GM21717 (cell line): Measurements from ENCODE around the gene UTRN.

ENCODE experiments used
- ATAC-seq: cut with Tn5 transposase; IDR thresholded peaks from one replicate; pipeline ENCODE4 v1.9.1; 2021; ENCODE audit warnings: mild to moderate bottlenecking, moderate library complexity; ENCODE audit not compliant: unreplicated experiment

The UTRN gene

DNA sequence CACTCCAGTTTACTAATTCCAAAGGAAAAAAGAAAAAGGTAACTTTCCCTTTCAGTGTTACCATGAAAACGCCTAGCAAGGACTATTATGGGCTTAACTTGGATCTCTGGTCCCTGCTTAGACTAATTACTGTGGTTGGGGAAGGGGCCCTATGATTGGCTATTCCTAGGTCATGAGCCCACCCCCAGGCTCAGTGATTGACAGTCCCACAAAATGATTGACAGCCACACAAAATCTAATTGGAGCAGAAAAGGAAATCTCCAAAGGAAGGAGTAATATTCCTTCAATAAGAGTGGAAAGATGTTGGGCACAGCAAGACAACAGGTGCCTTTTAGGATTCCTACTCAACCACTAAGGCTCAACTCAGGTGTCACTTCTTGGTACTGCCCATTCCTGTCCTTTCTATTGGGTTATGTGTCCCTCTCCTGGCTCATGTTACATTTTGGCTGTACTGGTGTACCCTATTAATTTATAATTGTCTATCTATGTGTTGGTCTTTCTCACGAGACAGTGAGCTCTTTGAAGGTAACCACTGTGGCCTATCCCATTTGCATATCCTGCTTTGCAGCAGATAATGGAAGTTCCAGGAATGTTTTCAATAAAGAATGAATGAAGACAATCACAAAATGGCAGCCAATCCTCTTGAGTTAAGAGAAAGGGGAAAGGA lies 5.5 kb upstream of the UTRN start:
- no peak for ATAC-seq

DNA sequence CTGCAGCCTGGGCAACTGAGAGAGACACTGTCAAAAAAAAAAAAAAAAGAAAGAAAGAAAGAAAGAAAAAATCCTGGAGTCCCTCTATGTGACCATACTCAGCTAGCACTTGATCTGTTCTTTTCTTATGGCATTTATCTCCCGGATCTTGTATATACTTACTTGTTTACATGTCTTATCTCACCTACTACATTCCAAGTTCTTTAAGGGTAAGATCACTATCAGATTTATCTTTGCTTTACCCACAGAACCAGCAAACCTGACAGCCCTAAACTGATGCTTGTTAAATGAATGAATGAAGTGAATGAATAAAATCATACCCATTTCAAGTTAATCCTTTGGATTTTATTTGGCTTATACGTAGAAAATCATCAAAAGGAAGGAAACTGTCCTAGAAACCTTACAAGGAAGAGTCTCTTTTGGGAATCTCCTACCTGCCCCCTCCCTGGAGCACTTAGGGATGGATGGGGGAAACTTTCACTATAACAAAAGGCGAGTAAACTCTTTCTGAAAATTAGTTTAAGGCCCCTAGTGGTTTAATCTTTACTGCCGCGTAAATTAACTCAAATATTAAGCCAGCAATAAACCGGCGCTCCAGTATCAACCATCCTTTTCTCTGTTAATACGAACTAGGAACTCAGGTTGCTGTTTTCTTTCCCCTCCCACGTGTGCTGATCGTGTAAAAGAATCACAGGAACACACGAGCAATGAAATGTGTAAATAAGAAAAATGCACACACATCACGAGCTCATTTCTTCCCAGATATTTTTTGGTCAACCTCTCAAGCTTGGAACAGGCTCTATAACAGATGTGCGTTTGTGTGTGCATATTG lies 1.3 kb upstream of the UTRN start:
- no peak for ATAC-seq

DNA sequence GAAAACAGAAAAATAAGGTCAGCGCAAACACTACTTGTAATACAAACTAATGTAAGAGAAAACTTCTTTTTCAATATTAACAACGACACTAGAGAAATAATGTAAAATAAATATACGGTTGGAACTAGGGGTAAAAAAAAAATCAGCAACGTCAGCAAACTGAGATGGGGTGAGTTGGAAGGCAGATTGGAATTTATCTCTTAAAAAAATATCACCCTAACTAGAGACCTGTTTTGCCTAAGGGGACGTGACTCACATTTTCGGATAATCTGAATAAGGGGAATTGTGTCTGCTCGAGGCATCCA lies 705 bp upstream of the UTRN start:
- no peak for ATAC-seq

DNA sequence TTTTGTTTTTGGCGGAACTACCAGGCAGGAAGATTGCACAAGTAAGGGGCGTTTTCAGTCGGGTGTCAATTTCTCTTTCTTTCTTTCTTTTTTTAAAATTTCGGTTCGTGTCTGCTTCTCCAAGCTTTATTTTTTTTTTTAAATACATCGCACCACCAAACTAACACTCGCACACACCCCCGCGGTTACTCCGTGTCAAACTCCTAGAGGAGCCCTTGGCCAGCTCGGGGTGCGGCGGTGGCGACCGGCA lies 338 bp downstream of the UTRN start:
- ATAC-seq, result peak; percentile 25

DNA sequence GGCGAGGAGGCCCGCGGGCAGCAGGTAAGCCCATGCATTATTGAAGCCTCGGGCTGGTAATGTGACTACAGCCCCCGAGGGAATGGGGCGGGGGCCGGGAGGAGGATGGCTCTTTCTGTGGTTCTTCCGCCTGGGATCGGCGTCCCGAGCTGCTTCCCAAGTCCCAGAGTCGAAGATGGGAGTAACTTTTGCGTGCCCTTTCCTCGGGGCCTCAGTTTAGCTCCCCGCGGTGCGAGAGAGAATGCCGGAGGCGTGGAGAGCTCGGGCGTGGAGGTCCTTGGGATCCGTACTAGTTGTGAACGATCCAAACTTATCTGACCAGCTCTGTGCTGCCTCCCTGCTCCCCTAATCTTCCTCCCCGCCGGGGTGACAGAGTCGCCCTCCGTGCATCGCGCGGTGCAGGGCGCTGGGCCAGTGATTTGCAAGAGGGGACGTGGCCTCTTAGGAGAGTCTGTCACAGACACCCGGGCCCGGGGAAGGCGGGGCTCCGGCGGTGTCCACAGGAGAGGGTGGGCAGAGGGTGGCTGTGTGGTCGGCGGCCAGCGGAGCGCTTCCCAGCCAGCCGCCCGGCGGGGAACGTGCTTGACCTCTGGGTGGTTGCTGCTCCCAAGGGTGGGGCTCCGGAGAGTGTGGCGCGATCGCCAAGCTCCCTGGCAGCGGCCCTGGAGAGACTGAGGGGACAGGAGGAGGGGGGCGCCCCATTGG lies 815 bp downstream of the UTRN start:
- ATAC-seq, result peak; percentile 37

DNA sequence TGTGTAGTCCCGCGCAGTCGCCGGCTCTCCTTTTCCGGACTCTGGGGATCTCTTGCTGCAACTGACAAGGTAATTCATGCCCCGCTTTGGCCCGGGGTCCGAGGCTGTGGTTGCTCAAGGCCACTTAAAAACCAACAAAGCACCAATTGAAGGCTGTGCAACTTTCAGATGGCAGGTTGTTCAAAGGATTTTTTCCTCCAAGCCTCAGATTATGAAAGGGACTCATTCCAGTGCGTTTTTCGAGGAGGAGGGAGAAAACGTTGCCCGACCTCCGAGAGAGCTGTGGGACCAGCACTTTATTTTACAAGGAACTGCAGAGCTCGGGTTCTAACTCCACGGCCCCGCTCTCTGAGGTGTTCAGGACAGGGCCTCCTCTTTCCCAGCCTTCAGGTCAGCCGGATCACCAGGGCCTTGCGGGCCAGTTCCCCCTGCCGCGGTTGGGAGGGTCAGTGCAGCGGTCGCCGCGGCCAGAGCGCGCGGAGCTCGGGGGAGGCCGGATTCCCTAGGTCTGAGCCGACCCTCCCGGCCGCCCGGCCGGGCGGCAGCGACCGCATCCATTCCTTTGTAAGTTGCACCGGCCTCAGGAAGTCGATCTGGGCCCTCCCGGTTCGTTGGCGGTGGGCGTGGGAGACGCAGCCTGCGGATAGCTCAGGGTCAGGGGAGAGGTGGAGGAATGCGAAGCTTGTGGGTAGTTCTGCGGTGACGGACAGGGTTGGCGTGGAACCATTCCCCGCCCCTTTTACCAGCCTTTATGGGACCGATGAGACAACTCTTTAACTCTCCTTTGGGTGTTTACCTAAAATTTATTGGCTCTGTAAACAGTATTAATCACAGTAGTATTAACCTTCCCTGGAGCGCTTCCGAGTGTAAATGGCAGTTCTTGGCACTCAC lies 1.6 kb downstream of the UTRN start:
- ATAC-seq, result no peak

DNA sequence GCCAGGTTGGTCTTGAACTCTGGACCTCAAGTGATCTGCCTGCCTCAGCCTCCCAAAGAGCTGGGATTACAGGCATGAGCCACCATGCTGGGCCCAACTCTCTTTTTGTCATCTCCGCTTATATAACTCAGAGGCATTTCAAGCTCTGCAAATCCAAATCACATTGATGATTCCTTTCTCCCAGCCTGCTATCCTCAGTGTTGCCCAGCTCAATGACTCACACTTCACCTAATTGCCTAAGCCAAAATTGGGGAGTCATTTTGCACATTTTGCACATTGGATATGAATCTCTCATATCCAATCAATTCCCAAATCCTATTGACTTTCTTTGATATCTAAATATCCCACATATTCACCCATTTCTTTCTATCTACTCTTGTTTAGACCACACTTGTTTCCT lies 3.9 kb downstream of the UTRN start:
- no peak for ATAC-seq

DNA sequence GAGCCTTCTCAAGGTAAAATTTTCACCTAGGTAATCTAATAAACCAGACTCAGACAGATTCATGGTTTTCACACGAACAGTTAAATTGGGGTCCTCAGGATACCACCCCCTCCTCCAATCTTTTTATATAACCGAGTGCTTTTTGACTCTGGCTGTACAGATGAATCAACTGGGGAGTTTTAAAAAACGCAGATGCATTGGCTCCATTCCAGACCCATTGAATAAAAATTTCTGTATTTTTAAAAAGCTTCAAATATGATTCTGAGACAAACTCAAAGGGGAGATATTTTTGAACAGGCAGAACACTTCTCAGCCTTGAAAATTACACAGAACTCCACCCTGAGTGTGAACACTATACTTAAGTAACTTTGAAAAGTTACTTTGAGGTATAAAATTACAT lies 7.2 kb downstream of the UTRN start:
- no peak for ATAC-seq

DNA sequence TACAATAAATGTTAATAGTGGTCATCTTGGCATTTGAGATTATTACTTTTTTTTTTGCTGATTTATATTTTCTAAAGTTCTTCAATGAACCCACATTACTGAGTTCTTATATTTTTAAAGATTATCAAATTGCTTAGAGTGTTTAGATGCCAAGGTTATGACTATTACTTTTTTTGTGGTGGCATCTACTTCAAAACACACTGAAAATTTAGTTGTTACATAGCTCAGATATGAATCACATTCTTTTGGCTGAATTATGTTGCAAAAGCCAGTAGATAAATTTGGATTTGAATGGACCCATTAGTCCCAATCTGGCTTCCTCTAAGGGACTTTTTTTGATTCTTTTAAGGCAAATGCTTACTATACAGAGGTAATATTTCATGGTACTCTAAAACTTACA lies 8.9 kb downstream of the UTRN start:
- ATAC-seq, result no peak

DNA sequence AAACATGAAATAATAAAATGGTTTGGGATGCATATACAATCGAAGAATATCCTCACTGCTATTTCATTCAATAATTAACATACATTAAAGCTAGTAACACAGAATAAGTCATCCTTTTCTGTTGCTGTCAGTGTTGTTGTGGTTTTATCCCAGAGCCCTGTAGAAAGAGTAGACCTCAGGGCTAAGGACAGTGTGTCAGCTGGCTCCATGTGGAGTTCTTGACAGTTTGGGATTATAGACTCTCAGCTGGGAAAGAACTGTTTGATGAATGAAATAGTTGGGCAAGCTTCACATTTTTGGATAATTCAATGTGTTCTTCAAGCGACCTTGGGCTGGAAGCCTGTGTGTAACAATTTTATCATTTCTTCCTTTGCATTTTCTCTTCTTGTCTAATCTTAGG lies 10.1 kb downstream of the UTRN start:
- ATAC-seq, result no peak

DNA sequence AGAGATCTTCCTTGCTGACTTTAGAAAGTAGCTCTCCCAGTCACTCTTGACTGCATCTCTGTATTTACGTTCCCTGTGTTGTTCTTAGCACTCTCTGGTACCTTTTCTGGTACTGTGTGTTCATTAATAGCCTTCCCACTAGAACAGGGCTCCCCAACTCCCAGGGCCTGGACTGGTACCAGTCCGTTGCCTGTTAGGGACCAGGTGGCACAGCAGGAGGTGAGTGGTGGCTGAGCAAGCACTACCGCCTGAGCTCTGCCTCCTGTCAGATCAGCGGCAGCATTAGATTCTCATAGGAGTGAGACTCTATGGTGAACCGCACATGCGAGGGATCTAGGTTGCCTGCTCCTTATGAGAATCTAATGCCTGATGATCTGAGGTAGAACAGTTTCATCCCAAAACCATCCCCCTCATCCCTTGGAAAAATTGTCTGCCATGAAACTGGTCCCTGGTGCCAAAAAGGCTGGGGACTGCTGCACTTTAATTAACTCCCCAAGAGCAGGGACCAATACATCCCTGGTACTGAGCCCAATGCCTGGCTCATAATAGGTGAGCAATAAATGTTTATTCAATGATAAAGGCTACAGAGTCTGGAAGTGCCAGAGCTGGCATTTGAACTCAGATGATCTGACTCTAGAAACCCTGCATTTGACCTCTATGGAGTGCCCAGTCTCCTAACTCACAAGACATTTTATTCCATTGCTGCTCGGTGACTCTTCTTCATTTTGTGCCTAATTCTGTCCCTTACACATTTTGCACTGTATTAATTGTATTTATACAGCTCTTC lies 11.0 kb downstream of the UTRN start:
- ATAC-seq, result no peak

DNA sequence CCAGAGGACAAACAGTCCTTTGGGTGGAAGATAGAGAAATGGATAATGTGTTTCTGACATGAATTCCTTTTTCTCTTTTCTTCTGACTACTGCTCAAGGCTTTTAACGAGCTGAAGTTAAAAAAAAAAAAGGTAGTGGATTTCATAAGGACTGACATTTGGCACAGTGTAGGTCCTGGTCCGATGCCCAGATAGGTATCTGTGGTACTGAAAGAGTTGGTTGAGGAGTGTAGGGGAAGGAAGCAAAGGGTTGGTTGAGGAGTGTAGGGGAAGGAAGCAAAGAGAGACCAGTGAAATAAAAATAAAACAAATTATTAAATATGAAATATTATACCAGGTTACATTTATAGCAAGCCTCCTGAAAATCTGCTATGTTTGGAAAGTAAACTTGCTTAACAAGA lies 11.8 kb downstream of the UTRN start:
- ATAC-seq, result no peak

DNA sequence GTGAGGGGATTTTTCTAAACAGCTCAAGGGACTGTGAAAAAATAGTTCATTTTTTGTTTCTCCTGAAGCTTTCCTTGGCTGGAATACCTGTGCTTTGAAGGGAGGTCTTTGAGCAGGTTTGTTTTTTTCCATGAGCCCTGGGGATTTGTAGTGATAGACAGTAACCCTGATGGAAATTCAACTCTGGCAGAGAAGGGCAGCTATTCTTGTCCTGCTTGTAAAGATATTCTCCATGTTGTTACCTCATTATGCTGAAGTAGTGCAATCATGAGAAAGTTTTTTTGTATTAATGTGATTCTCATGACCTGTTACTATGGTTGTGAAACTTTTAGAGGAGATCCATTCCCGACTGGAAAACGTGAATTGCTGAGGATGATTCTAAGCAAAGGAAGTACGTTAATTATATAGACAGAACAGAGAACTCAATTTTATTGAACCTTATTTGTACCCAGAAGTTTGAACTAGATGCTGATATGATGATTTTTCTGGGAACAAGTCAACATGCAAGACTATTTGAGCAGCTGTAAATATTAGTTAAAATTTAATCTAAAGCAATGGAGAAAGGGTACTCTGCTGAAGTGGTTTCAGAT lies 12.5 kb downstream of the UTRN start:
- no peak for ATAC-seq

DNA sequence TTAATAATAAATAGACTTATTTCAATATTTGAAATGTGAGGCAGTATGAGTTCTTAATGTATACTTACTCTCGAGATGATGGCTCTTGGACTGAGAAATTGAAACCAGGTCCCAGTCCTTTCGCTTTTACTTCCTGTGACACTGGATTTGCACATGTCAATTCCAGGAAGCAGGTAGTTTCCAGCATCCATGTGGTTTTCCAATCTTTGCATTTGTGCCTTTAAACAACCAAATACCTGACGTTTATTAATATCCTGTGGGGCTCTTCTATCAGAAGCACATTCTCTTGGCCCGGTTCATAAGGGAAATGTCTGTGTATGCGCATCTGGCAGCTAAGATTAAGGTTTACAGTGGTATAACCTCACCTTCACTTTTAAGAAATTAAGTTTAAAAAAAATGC lies 13.1 kb downstream of the UTRN start:
- ATAC-seq, result no peak

DNA sequence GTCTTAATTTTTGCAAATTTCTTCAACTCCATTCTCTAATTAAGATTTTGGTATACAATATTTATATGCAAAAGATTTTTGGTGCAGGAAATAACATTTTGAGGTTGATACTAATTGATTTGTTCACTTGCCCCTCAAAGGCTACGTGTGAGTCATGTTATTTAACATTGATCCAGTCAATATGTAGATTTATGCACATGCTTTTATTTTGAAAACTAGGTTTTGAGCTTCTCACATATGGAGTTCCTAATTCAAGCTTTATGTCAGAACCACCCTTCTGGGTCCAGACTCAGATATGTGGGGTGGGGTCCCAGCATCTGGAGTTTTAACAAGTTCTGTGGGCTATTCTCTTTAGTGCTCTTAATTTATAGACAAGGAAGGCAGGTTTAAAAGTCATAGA lies 13.8 kb downstream of the UTRN start:
- ATAC-seq, result no peak

DNA sequence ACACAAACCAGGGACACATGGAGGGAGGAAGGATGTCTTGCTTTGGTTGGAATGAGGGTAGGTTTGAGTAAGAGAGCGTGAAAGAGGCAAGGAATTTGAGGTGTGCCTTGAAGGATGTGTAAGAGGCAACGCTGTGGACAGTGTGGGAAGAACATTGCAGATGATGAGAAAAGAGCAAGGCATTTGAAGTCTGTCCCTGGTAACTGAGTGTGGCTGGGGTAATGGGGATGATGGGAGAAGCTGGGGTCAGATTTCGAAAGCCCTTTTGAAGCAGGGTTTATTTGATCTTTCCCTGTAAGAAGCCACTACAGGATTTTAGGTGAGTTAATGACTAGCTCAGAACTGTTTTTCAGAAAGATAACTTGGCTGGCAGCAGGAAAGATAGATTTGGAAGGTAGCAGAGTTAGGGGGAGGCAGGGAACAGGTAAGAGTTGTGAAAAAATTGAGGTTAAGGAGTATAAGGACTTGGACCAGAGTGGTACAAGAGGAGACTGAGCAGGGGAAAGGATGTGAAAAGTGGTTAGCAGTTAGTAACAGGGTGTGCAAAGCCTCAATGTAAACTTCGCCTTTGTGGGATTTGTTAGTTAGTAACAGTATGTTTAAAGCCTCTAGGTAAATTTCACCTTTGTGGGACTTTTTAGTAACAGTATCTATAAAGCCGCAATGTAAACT lies 17.7 kb downstream of the UTRN start:
- ATAC-seq, result no peak

DNA sequence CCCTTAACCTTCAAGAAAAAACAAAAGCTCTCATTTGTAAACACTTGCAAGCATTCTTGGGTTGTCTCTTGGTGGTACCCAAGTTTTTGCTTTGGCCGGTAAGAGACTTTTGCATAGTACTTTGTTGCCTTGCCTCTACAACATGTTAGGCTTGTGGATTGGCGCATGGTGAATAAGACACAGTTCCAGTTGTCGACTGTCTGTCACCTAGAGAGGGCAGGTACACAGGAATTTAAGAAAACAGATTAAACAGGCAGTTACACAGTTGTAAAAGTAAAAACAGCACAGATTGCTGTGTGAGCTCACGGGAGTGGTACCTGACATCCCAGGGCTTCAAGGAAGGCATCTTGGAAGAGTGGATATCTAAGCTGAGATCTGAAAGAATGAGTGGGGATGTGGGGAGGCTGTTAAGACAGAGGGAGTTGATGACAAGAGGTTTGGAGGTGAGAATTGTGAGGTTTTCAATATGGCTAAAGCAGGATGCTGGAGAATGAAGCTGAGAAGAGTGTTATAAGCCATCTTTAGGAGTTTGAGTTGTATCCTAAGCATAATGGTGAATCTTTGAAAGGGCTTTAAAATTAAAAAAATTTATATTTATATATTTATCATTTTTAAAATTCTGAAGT lies 19.2 kb downstream of the UTRN start:
- ATAC-seq, result no peak

DNA sequence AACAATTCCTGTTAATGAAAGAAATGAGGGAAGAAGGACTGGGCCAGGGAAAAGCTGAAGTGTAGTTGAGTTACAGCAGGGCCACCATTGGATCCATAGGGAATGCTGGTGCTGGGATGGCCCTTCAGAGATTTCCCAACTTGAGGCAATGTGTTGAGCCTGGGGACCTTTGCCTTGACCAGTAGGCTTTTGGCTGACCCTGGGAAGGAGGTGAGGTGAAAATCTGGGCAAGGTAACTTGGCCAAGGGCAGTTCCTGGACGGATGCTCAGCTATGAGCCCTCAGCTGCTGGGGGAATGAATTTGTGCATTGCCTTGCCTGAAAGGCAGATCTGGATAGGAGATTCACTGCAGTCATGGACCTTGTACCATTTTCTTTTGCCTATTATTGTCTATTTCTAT lies 20.4 kb downstream of the UTRN start:
- ATAC-seq, result peak; percentile 23

DNA sequence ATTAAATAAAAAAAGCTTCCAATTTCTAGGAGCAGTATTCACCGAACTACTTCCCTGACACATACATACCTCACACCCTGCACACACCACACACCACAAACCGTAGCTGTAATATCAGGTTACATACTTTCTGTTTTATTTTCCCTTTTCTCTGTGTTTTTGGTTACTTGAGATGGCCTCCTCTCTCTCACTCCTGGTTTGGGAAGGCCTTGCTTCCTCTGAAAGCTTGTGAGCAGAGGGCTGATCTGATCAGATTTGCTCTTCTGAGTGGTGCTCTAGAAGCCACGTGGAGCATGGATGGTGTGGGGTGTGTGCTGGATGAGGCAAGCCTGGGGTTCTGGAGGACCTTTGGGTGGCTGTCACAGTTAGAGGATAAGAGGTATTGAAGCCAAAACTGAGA lies 20.9 kb downstream of the UTRN start:
- peak; percentile 98 for ATAC-seq
